GM19455 (cell line): ENCODE measurements around the gene CAPN11.
"Not testable (repeated sequence)": the region's sequence is repeated elsewhere in the genome, so short reads cannot be mapped to it uniquely, and the experiment has no call there.

Source experiments
- ATAC-seq: cut with Tn5 transposase; IDR thresholded peaks from one replicate; pipeline ENCODE4 v1.9.1; 2021; ENCODE audit not compliant: unreplicated experiment

Gene CAPN11

DNA sequence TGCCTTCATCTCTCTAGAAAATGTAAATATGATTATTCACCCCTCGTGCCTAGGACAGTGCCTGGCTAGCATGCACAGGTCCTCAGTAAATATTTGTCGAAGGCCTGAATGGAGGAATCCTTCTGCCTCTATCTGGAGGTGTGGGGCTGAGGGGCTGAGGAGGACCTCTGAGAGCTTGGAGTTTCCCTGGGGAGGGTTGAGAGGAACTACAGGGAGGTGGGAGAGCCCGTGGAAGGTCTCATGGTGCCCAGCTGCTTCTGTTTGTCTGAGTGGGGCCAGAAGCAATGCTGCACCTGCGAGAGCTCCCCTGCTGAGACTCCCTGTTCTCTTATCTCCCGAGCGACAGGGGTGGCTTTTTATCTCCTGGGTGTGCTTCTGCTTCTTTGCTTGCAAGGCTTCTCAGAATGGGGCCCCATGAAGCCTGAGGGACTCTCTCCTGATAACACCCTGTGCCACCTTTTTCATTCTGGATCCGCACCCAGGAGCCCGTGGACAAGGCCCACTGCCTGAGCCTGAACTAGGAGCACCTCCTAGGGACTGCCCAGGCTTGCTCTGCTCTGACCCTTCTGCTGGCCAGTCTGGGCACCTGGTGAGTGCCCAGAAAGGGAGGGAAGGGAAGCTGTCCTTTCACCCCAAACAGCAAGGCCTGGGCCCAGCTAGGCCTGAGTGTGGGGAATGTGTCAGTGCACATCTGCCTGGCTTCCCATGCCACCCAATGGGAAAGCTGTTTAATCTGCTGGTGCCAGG, 67.1 kb downstream of the CAPN11 start:
- ATAC-seq = no peak

GRCh38 chr6:44226368-44227147, 67.9 kb downstream of the CAPN11 start:
- ATAC-seq = no peak

GRCh38 chr6:44227148-44227793, 68.7 kb downstream of the CAPN11 start:
- ATAC-seq = no peak

- no peak for ATAC-seq
Measured at GRCh38 chr6:44228031-44228430, 69.4 kb downstream of the CAPN11 start.

DNA sequence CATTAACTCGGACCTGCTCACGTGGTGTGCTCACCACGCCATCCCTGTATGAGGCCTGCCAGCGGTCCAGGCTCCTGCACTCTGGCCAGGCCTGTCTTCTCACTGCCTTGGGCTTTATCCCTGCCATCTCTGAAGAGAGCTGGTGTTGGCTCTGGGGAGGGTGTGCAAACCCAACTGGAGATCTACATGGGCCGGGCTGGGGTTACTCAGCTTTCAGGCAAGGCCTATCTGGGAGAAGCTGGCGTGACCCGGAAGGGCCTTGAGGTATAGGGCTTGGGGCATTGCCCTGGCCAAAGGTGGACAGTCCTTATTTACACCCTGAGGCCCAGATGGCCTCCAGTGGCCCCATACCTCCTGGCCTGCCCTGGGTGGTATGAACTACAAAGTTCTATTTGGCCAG, 69.8 kb downstream of the CAPN11 start:
- no peak for ATAC-seq

DNA sequence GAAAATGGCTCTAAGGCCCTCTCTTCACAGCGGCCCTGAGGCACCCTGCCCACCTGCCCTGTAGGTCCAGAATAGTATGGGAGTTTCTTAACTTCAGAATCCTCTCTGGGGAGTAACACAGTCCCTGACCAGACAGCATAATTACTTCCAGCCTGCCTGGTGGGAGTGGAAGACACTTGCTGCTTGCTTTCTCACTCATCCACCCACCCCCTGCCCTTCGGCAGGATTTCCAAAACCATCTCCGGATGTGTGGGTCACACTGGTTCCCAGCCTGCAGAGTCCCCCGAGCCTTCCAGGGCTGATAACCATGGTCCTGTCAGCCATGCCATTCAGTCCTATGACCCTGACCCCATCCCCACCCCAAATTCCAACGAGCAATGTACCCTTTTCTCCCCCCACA, 70.2 kb downstream of the CAPN11 start:
- ATAC-seq = no peak

- ATAC-seq = no peak
Measured at GRCh38 chr6:44229376-44230033, 70.9 kb downstream of the CAPN11 start.

DNA sequence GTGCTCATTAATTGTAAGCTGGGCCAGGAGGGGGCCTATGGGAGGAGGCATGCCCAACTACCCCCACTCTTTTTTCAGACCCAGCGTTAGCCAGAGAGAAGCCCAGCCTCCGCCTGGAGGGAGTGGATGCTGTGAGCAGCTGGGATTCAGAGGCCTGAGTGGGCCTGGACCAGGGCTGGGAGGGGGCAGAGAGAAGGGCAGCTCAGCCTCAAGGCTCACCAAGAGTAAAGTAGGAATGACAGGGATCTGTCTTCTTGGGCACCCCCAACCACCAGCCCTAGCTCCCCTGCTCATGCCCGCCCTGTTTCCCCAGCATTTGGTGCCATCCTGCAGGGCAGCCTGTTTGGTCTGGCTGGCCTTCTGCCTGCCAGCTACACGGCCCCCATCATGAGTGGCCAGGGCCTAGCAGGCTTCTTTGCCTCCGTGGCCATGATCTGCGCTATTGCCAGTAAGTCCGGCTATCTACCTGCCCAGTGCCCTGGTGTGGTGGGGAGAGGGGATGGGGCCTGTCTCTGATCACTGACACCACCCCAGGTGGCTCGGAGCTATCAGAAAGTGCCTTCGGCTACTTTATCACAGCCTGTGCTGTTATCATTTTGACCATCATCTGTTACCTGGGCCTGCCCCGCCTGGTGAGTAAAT, 71.5 kb downstream of the CAPN11 start:
- no peak for ATAC-seq

DNA sequence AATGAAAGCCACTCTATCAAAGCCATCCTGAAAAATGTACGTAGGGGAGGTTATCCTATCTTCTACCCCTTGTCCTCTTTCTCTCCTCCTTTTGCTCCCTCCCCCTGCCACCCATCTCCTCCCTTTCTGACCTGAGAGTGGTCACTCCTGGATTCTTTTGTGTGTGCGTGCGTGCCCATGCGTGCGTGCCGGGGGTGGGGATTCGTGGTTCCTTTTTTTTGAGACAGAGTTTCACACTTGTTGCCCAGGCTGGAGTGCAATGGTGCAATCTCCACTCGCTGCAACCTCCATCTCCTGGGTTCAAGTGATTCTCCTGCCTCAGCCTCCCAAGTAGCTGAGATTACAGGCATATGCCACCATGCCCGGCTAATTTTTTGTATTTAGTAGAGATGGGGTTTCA, 72.8 kb downstream of the CAPN11 start:
- not testable (repeated sequence) for ATAC-seq

DNA sequence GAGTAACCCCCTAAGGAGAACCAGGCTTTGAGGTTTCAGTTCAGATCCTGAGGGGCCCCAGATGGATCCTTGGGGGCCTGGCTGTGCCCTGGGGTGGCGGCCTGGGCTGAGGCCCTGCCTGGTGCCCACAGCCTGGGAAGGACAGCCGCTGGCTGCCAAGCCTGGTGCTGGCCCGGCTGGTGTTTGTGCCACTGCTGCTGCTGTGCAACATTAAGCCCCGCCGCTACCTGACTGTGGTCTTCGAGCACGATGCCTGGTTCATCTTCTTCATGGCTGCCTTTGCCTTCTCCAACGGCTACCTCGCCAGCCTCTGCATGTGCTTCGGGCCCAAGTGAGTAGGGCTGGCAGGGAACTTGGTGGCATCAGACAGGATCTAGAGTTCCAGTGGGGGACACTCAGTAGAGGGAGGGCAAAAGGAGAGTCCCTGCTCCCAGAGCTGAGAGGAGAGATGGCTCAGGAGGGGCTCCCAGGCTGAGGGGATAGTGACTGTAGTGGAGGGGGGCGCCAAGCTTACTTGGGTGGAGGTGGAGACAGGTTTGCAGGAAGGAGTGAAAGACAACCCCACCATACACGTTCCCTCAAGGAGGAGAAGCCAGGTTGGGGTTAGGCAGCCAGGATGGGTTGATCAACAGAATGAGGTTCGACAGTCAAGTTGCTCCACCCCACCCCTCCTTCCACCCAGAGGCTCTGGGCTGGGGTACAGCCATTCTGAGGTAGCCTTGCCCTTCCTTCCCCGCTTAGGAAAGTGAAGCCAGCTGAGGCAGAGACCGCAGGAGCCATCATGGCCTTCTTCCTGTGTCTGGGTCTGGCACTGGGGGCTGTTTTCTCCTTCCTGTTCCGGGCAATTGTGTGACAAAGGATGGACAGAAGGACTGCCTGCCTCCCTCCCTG, 74.3 kb downstream of the CAPN11 start:
- no peak for ATAC-seq

DNA sequence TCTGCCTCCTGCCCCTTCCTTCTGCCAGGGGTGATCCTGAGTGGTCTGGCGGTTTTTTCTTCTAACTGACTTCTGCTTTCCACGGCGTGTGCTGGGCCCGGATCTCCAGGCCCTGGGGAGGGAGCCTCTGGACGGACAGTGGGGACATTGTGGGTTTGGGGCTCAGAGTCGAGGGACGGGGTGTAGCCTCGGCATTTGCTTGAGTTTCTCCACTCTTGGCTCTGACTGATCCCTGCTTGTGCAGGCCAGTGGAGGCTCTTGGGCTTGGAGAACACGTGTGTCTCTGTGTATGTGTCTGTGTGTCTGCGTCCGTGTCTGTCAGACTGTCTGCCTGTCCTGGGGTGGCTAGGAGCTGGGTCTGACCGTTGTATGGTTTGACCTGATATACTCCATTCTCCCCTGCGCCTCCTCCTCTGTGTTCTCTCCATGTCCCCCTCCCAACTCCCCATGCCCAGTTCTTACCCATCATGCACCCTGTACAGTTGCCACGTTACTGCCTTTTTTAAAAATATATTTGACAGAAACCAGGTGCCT, 75.0 kb downstream of the CAPN11 start:
- no peak for ATAC-seq
